ENCODE results near the gene GRK6.

The GRK6 gene

DNA sequence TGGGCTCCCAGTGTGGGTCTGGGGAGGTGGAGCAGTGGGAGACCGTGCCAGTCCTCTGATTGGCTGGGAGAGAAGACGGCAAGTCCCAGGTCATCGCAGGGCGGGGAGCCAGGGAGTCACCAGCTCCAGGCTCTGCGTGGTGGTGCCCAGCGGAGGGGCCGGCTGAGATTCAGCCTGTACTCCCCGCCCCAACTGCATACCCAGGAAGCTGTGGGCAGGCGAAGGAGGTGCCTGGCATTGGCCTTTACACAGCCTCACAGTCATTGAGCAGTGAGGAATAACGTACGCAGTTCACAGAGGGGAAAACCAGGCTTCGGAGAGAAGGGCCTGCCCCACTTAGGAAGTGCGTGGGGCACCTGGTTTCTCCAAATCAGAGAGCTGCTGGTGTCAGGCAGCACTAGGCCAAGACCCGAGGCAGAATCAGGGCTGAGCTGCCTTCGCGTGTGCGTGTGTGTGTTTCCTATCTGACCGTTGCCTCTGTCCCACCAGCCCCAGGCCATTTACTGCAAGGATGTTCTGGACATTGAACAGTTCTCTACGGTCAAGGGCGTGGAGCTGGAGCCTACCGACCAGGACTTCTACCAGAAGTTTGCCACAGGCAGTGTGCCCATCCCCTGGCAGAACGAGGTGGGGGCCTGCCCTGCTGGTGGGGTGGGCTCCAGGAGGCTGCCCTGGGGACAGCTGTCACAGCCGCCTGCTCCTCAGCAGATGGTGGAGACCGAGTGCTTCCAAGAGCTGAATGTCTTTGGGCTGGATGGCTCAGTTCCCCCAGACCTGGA is 13.9 kb downstream of the GRK6 start:
- DNase-seq (ENCODE audit: low read depth in 2 of 2) = no peak

DNA sequence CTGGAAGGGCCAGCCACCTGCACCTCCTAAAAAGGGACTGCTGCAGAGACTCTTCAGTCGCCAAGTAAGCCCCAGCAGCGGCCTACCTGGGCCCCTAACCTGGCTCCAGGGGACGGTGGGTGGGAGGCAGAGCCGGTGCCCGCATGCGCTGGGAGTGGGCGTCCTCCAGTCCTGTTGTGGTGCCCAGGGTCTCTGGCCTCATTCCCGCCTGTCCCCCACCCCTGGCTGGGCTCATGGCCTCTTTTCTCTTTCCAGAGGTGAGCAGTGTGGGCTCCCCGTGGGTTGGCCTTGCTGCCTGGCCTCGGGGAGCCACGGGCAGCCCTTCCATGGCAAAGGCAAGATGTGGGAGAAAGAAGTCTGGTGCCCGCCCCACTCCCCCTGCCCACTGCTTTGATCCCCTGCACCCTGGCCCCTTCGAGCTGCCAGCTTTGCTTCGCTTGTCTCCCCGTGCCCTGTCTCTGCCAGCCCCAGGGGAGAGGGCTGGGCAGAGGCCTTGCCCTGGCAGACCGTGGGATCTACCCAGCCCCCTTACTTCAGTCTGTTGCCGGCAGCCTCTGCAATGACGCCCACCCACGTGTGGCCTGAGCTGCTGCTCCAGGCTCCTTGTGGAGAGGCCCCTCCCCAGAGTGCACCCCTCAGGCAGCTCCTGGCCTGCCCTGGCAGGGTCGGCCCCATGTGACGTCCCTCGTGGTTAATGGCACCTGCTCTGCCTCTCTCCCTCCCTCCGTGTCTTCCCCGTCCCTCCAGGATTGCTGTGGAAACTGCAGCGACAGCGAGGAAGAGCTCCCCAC is 14.7 kb downstream of the GRK6 start:
- DNase-seq (ENCODE audit: low read depth in 2 of 2) = no peak

DNA sequence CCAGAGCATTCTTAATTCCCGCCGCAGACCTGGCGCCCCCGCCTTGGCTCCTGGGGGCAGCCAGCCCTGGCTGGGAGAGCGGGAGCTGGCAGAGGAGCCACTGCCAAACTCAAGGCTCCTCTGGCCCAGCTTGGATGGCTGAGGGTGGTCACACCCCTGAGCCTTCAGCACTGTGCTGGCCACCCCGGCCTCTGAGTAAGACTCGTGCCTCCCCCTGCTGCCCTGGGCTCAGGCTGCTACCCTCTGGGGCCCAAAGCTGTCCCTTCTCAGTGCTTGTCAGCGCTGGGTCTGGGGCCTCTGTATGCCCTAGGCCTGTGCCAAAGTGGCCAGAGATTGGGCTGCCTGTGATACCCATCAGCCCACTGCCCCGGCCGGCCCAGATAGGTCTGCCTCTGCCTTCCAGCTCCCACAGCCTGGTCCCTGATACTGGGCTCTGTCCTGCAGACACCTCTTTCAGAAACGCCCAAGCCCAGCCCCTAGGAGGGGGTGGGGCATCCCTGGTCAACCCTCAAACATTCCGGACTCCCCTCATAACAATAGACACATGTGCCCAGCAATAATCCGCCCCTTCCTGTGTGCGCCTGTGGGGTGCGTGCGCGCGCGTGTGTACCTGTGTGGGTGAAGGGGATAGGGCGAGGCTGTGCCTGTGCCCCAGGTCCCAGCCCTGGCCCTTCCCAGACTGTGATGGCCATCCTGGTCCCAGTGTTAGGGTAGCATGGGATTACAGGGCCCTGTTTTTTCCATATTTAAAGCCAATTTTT is 15.8 kb downstream of the GRK6 start:
- DNase-seq (ENCODE audit: low read depth in 2 of 2) = no peak

DNA sequence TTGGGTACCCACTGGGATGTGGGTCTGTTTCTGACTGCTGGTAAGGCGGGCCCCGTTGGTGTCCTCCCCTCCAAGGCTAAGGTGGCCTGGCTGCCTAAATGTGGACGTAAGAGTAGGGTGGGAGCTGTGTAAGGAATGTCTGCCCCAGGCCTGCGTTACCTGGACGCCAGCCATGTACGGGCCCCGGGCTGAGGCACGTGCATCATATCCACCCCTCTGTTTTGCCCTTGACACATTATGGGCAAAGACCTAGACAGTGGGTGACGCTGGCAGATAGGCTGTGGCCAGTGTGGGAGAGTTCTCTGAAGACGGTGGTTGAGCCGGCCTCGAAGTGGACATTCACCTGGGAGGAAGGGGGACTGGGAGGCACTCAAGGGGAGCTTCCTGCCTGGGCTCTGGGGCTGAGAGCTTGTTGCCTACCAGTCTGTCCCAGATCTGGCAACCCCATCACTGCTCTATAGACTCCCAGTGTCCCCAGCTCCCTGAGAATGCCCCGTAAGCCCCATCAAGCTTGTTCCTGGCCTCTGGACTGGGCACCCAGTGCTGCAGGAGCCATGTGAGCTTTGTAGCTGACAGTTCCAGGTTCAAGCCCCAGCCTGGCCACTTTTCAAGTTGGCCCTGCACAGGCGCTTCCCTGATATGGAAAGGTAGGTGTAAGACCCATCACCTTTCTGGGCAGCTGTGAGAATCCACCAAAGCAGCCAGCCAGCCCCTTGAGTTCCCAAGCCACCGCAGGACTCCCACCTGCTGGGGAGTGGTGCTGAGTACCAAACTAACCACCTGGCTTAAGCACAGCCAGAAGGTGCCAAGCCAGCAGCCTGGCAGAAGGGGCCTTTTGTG is 16.9 kb downstream of the GRK6 start:
- DNase-seq (ENCODE audit: low read depth in 2 of 2) = no peak

DNA sequence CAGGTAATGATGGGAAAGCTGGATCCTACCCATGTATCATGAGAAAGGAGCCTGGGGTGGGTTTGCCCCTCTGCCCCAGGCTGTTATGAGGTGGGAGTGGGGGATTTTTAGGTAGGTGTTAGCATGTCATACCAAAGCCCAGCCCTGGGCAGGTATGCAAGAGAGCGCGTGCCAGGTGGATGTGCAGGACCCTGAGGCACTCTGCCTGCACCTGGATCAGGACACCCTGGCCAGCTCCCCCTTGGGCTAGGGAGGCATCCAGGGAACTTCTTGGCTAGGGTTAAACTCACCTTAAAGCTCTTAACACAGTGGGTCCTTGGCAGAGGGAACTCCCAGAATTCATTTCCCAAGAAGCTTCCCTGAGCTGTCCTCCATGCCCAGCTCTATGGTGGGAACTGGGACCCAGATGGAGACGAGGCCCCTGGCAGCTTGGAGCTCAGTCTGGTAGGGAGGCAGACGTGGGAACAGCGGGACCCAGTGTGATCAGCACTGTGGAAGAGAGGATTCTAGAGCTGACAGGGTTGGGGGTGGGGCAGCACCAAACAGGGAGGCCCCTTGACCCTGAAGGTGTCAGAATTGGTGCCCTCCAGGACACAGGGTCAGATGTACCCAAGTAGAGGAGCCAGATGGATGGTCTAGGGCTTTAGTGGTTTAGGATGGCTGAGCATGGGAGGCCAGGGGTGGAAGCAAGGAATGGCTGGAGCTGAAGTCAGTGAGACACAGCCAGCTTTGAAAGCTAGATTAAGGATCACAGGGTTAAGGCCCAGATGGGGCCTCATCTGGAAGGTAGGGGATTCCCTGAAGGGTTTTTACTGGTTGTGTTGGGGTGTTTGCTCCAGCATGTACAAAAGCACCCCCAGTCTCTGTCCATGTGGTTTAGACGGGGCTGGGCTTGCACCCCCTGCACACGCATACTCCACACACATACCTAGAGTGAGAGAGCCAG is 17.9 kb downstream of the GRK6 start:
- DNase-seq (ENCODE audit: low read depth in 2 of 2) = no peak

DNA sequence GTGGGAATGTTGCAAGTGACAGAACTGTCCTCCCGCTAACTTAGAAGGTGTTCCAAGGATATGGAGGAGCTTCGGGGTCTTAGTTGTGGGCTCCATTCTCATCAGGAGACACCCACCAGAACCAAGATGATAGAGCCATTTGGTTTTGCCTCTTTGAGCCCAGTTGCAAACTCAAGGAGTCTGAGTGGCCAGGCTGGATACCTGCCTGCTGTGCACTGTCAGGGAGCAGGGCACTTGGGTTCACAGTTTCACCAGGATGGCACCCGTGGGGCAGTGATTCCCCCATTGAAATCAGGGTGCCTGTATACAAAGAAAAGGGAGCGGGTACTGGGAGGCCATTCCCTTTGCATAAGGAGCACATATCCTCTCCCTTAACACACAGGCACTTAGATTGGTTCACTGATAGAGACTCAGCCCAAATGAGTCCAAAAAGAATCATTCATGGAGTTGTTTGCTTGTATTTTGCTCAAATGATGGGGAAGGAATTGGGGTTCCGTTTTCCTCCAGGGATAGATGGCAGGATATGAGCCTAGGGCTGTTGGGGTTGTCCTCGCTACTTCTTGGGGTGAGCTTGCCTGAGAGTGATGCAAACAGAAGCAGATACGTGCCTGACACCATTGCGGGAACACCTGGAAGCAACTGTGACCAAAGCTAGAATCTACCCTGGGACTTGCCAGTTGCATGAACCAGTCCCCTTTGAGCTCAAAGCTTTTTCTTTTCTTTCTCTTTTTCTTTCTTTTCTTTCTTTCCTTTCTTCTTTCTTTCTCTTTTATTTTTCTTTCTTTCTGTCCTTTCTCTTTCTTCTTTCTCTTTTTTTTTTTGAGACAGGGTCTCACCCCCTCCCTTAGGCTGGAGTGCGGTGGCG is 18.8 kb downstream of the GRK6 start:
- no peak for DNase-seq (ENCODE audit: low read depth in 2 of 2)

DNA sequence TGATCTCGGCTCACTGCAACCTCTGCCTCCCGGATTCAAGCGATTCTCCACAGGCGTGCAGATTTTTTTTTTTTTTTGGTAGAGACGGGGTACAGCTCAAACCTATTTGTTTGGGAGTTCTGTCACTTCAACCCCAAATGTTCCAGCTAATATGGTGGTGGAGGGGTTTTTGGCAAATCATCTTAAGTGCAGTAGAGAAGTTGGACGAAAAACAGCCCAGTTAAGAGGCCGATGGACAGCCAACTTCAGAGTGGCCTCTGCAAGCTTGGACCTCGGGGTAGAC is 19.4 kb downstream of the GRK6 start:
- DNase-seq (ENCODE audit: low read depth in 2 of 2) = no peak

DNA sequence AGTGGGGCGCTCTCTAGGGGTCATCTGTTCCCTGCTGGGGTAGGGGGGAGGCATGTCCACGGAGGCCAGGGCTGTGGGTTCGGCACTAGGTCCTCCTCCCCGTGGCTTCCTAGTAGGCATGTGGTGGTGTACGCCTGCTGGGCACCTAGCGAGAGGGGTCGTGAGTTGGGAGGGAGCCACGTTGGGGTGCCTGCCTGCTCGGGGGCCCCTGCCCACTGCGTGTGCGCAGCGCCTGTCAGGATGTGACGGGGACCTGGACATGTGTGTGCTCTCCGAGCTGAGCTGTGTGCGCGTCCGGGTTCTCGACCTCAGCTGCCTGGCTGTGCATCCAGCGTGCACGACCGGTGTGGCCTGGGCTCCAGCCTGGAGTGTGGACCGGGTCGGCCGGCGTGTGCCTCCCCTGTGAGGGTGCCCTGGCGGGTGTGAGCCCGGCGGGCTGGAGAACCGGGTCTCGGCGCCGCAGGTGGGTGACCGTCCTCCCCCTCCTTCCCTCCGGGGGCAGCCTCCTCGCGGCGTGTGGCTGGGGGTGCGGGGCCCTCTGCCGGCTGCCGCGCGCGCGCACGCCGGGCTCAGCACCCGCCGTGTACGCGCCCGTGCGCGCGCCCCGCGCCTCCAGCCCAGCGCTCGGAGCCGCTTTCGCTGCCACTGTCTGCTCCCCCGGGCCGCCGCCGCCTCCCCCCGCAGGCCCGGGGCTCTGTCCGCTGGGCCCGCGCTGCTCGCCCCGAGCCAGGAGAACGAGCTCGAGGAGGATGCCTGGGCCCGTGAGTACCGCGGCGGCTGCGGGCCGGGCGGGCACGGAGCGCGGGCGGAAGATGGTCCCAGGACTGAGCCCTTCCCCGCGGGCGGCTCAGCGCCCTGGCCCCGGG is 20.0 kb downstream of the GRK6 start, which contains the start of gene PRR7:
Gene PRR7 (plus strand): TSS at position 615 of the 866 bp plus-strand sequence. CDS start 8,254 bp downstream, outside the sequence.
- peak in 1 of 2 donors; percentile 63 for DNase-seq (ENCODE audit: low read depth in 2 of 2)

DNA sequence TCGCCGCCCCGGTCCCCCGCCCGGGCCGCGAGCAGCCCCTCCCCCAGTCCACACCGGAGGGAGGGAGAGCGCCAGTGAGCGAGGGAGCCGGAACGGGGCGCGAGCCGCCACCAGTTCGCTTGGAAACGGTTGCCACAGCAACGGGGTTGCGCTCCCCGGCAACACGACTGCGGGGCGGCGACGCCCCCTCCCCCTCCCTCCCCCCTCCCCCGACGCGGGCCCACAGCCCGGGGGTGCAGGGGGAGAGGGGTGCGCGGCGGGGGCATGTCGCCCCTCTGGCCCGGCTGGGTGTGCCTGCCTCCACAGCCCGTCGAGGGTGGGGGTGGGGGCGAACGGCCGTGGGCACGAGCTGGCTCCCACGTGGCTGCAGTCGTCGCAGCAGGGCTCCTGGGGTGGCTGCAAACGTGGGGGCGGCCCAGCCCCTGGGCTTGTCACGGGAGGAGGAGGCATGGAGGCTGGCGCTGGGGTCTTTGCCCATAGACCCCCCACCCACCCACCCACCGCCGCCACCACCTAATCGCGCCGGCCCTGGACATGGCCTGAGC is 20.7 kb downstream of the GRK6 start:
- peak in 1 of 2 donors; percentile 53 for DNase-seq (ENCODE audit: low read depth in 2 of 2)

DNA sequence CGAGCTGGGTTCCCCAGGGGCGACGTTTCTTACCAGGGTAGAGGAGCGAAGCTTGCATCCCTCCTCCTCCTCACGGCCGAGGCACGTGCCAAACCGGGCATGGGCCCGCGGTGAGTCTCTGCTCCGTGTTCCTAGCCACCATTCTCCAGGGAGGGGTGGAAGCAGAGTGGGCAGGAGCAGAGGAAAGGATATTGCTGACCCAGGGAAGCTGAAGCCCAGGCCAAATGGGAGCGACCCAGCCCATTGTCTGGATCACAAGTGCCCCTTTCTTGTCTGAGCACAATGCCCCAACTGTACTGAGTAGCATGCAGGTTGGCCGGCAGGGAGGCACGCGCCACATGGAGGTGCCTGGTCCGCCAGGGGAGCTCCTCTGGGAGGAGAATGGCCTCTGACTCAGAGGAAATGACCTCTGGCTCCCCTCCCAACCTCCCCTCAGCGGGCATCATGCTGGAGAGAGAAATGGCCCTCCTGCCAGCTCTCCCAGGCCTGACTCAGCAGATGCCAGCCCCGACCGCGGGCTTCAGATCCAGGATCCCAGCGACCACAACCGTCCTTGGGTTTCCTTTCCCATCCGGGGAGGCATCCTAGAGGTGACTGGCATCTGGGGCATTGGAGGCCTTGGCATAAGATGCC is 21.3 kb downstream of the GRK6 start:
- DNase-seq (ENCODE audit: low read depth in 2 of 2) = no peak

DNA sequence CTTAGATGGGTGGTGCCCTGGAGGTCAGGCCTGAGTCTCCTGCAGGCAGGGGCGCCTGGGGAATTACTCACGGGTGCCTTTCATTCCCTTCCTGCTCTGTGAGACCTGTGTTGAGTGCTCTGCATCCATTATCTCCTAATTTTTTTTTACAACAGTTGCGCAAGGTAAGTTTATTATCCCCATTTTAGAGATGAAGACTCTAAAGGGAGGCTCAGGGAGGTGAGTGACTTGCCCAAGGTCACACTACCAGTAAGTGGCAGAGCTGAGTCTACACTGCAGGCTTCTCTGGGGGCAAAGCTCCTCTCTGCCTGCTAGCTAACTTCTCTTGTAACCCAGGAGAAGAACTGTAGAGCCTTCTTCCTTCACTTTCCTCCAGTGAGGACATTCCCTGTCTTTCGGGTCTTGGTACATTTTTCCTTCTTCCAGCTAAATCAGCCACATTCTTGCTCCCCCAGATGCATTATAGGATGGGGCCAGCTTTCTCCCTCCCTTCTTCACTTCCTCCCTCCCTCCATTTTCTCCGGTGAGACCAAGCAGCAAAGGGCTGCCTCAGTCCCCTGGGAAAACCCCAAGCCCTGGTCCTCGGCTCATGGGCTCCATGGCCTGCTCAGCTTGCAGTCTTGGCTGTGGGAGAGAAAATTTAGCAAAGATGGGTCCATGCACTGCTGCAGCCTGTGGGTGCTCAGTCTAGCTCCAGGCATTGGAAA is 21.9 kb downstream of the GRK6 start:
- DNase-seq (ENCODE audit: low read depth in 2 of 2) = no peak

DNA sequence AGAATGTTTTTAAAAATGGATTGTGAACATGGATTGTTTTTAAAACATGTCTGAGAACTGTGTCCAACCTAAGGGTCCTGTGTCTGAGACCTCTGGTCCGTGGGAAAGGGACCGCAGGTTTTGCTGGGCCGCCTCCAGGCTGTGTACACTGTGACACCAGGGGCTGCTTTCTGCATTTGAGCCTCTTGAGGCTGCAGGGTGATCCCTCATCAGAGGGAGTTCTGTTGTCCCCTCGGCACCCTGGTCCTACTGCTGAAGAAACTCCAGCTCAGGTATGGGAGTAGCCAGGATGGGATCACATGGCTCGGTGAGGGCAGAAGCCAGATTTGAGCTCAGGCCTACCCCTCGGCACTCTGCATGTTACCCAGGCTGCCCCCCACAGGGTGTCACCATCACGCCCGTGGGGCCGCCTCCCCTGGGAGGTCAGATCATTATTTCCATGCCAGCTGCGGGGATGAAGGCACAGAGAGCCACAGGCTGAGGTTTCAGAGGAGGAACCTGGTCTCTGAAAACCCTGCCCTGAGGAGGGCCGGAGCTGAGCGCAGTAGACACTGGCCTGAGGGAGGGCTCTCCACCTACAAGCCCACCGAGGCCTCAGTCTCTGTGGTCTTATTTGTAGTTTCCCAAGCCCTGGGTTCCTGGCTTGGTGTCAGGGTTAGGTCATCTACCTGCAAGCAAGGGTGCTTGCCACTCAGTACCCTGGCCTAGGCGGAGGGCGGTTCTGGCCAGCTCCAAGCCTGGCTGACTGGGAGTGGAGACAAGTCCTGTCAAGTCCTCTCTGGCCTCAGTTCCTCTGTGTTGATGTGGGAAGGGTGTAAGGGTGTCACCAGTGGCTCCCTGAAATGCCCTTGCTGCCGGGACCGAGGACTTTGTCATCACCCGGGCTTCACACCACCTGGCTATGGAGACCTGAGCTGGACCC is 22.9 kb downstream of the GRK6 start:
- DNase-seq (ENCODE audit: low read depth in 2 of 2) = no peak

DNA sequence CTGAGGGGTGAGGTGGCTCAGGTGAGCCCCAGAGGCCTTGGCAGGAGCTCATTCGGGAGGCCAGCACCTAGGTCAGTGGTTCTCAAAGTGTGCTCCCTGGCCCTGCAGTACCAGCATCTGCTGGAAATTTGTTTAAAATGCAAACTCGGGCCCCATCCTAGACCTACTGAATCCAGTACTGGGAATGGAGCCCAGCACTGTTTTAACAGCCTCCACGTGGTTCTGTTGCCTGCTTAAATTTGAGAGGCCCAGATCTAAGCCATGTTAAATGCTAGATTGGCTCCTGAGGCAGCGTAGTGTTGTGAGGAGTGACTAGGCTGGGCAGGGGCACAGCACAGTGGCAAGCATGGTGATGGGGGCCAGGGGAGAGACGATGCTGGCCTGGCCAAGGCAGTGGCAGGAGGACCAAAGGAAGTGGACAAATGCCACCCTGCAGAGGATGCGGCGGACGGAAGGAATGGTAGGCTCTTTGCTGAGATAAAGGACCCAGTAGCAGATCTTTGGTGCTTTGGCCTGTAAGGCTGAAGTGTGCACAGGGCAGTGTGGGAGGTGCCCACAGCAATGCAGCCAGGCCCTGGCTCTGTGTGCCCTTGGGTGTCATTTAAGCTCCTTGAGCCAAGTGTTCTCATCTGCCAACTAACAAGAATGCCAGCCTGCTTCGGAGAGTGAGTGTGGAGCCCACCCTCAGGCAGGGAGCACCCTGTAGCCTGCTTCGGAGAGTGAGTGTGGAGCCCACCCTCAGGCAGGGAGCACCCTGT is 24.4 kb downstream of the GRK6 start:
- DNase-seq (ENCODE audit: low read depth in 2 of 2) = no peak

DNA sequence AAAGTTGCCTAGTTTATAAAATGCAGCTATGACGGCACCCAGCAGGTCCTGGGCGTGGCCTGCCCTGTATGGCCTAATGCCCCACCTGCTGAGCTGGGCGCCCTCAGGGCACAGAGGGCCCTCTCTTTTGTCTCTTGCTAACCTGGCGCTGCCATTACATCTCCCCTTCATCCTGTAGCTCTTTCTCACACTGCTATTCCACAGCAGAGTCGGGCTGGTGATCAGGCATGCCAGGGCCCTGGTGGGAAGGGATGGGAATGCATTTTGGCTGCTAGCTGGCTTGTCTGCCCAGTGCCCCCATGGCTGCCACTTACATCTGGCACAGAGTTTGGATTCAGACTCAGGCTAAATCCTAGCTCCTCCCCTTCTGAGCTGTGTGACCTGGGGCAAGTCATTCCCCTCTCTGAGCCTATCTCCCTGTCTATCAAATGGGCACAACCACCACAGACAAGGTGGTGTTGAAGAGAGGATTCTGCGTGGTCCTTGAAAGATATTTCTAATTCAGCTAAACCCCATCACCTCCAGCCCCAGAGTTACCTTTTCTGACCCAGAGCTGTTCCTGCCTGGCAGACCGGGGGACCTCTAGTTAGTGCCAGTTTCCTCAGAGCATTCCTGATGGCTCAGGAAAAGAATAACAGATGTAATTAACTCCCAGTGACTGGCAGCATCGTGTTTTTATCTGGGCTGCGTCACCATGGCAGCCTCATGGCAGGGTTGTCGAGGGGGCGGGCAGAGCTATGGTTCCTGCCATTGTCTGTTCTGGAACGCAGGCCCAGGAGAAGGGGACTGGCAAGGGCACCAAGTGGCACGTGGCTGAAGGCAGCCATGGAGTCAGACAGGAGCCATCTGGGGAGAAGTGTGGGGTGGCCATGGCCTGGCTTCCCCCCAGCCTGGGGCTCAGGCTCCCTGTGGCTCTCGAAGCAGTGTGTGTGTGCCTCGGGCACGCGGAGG is 26.5 kb downstream of the GRK6 start:
- no peak for DNase-seq (ENCODE audit: low read depth in 2 of 2)
